Measurements from ENCODE around the gene RHCG.

GRCh38 chr15:89444241-89445225 lies 51.9 kb downstream of the RHCG start:
- no peak for TF ChIP-seq EZH2 (optimal IDR thresholded peaks at IDR 0.05; ENCODE audit: low read depth, low read length)
- TF ChIP-seq, protein P1, sequence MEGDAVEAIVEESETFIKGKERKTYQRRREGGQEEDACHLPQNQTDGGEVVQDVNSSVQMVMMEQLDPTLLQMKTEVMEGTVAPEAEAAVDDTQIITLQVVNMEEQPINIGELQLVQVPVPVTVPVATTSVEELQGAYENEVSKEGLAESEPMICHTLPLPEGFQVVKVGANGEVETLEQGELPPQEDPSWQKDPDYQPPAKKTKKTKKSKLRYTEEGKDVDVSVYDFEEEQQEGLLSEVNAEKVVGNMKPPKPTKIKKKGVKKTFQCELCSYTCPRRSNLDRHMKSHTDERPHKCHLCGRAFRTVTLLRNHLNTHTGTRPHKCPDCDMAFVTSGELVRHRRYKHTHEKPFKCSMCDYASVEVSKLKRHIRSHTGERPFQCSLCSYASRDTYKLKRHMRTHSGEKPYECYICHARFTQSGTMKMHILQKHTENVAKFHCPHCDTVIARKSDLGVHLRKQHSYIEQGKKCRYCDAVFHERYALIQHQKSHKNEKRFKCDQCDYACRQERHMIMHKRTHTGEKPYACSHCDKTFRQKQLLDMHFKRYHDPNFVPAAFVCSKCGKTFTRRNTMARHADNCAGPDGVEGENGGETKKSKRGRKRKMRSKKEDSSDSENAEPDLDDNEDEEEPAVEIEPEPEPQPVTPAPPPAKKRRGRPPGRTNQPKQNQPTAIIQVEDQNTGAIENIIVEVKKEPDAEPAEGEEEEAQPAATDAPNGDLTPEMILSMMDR (IDR thresholded peaks at IDR 0.05; ENCODE audit: low read length), result no peak
